ENCODE data around the gene S100A7. TPM values are rescaled to one million over a fixed set of nuclear protein-coding genes. Genes with fewer than 3 reads are reported as not detected.

S100A7 gene
- total RNA-seq, 1 experiment from 2014 or later = not detected

DNA sequence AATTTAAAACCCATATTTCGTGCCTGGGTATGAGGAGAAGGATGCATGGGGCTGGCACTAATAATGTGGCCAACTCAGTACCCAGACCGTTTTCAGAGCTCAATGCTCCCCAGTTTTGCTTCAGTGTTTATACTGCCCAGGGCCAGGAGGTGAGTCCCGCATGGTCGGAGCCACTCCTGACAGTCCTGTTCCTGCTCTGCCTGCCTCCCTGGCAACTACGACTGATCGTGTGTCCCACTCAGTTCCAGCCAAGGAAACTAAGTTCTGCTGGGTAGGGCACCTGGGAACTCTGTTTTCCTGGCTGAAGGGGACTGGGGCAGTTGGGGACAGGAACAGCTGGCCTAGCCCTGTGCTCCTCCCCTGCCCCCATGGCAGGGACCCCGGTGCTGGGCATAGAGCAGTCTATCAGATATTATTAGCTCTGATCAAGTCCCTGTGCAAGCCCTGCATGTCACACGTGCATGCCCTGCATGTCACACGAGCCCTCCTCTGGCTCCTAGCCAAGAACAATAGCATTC, 19.2 kb downstream of the S100A7 start:
- intact Hi-C loops (cut with micrococcal nuclease; ENCODE audit: unreplicated experiment) = no loop called here
- H3K4me3 Mint-ChIP-seq (ENCODE audit: unreplicated experiment) = no peak overlapping the region
- no peak overlapping the region for H3K4me3 ChIP-seq (ENCODE audit: low read depth, low read length)
- CTCF ChIA-PET = no interaction called here
- H3K36me3 Mint-ChIP-seq (ENCODE audit: insufficient read depth, unreplicated experiment) = no peaks in the 10 kb centered on the region
- no peaks in the 10 kb centered on the region for H3K4me1 ChIP-seq
- H3K27me3 Mint-ChIP-seq (ENCODE audit: insufficient read depth, unreplicated experiment) = peaks cover 29% of the 10 kb centered on the region
- no peaks in the 10 kb centered on the region for H3K9me3 Mint-ChIP-seq (ENCODE audit: unreplicated experiment)
- H3K9me3 ChIP-seq = no peaks in the 10 kb centered on the region
- H3K27me3 ChIP-seq (replicated peaks; ENCODE audit: control insufficient read depth, insufficient read depth, low read length) = peaks cover 2% of the 10 kb centered on the region; the same call in 1 of the 2 replicates
- DNase-seq = no peak
- BruUV-seq (replicated peaks) = no TSS peak
- no peaks in the 10 kb centered on the region for H3K36me3 ChIP-seq (ENCODE audit: control insufficient read depth, insufficient read depth, low read length)
- TF ChIP-seq, protein P1, sequence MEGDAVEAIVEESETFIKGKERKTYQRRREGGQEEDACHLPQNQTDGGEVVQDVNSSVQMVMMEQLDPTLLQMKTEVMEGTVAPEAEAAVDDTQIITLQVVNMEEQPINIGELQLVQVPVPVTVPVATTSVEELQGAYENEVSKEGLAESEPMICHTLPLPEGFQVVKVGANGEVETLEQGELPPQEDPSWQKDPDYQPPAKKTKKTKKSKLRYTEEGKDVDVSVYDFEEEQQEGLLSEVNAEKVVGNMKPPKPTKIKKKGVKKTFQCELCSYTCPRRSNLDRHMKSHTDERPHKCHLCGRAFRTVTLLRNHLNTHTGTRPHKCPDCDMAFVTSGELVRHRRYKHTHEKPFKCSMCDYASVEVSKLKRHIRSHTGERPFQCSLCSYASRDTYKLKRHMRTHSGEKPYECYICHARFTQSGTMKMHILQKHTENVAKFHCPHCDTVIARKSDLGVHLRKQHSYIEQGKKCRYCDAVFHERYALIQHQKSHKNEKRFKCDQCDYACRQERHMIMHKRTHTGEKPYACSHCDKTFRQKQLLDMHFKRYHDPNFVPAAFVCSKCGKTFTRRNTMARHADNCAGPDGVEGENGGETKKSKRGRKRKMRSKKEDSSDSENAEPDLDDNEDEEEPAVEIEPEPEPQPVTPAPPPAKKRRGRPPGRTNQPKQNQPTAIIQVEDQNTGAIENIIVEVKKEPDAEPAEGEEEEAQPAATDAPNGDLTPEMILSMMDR (IDR thresholded peaks at IDR 0.05; ENCODE audit: insufficient read depth in 1 of 2, low read depth in 1 of 2, low read length in 1 of 2, severe bottlenecking in 1 of 2, unreplicated experiment in 1 of 2) = no peak
- POLR2A ChIA-PET = no interaction called here
- no peak overlapping the region for H3K27ac Mint-ChIP-seq (ENCODE audit: unreplicated experiment)
- H3K4me1 Mint-ChIP-seq (ENCODE audit: low read depth, unreplicated experiment) = no peaks in the 10 kb centered on the region

DNA sequence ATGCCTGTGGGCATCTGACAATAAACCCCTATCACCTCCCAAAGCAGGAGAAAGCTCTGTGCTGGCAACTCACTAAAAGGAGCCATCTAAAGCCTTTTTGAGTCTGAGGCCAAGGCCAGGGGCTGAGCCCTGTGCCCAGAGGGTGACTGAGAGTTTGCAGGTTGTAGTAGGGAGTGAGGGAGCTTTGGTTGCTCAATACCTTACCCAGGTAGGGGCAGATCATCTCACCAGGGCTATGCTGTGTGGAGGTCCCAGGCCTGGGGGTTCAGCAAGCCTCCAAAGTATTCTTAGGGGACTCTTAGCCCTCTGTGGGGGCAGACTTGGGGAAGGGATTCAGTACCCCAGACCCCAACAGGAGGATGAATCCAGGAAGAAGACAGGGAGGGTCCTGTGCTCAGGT, 21.2 kb downstream of the S100A7 start:
- Histone ChIP-seq H3K4me1 (no peaks in the 10 kb centered on the region), H3K27me3 (replicated peaks; ENCODE audit: control insufficient read depth, insufficient read depth, low read length) (peaks cover 2% of the 10 kb centered on the region; the same call in 1 of the 2 replicates), H3K9me3 (no peaks in the 10 kb centered on the region), H3K4me3 (ENCODE audit: low read depth, low read length) (no peak overlapping the region), H3K36me3 (ENCODE audit: control insufficient read depth, insufficient read depth, low read length) (no peaks in the 10 kb centered on the region)
- H3K27me3 Mint-ChIP-seq (ENCODE audit: insufficient read depth, unreplicated experiment) = peaks cover 22% of the 10 kb centered on the region
- DNase-seq = no peak
- CTCF ChIA-PET = no interaction called here
- BruUV-seq (replicated peaks) = no TSS peak
- TF ChIP-seq, protein P1 (IDR thresholded peaks at IDR 0.05; ENCODE audit: insufficient read depth in 1 of 2, low read depth in 1 of 2, low read length in 1 of 2, severe bottlenecking in 1 of 2, unreplicated experiment in 1 of 2) = no peak
- H3K4me3 Mint-ChIP-seq (ENCODE audit: unreplicated experiment) = no peak overlapping the region
- POLR2A ChIA-PET = no interaction called here
- H3K36me3 Mint-ChIP-seq (ENCODE audit: insufficient read depth, unreplicated experiment) = no peaks in the 10 kb centered on the region
- no peaks in the 10 kb centered on the region for H3K9me3 Mint-ChIP-seq (ENCODE audit: unreplicated experiment)
- intact Hi-C loops (cut with micrococcal nuclease; ENCODE audit: unreplicated experiment) = no loop called here
- H3K27ac Mint-ChIP-seq (ENCODE audit: unreplicated experiment) = no peak overlapping the region
- H3K4me1 Mint-ChIP-seq (ENCODE audit: low read depth, unreplicated experiment) = no peaks in the 10 kb centered on the region

DNA sequence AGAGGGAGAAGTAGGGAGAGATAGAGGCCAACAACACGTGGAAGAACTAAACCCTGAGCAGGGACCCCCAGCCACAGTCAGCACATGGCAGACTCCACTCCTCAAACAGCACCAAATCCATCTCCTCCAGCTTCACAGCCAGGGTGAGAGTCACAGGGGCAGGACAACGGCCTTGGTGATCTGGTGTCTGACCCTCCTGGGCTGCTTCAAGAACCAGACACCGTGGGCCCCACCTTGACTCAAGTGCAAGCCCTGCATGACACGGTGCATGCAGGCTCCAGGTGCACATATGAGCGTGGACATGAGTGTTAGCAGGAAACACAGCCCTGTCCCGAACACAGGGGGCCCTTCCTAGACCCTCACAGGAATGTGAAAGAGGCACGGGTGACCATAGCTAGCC, 21.9 kb downstream of the S100A7 start:
- Mint-ChIP-seq H3K27me3 (ENCODE audit: insufficient read depth, unreplicated experiment) (peaks cover 24% of the 10 kb centered on the region), H3K9me3 (ENCODE audit: unreplicated experiment) (no peaks in the 10 kb centered on the region), H3K36me3 (ENCODE audit: insufficient read depth, unreplicated experiment) (no peaks in the 10 kb centered on the region), H3K4me3 (ENCODE audit: unreplicated experiment) (no peak overlapping the region), H3K4me1 (ENCODE audit: low read depth, unreplicated experiment) (no peaks in the 10 kb centered on the region), H3K27ac (ENCODE audit: unreplicated experiment) (no peak overlapping the region)
- TF ChIP-seq, protein P1 (IDR thresholded peaks at IDR 0.05; ENCODE audit: insufficient read depth in 1 of 2, low read depth in 1 of 2, low read length in 1 of 2, severe bottlenecking in 1 of 2, unreplicated experiment in 1 of 2) = no peak
- CTCF ChIA-PET = no interaction called here
- Histone ChIP-seq H3K36me3 (ENCODE audit: control insufficient read depth, insufficient read depth, low read length) (no peaks in the 10 kb centered on the region), H3K4me1 (no peaks in the 10 kb centered on the region), H3K4me3 (ENCODE audit: low read depth, low read length) (no peak overlapping the region), H3K27me3 (replicated peaks; ENCODE audit: control insufficient read depth, insufficient read depth, low read length) (peaks cover 2% of the 10 kb centered on the region; the same call in 1 of the 2 replicates), H3K9me3 (no peaks in the 10 kb centered on the region)
- no peak for DNase-seq
- intact Hi-C loops (cut with micrococcal nuclease; ENCODE audit: unreplicated experiment) = no loop called here
- POLR2A ChIA-PET = no interaction called here
- no TSS peak for BruUV-seq (replicated peaks)

Data from Caco-2 (cell line).